ENCODE results near the gene SLC35E4. TPM values are rescaled to one million over a fixed set of nuclear protein-coding genes. Genes with fewer than 3 reads are reported as not detected.

SLC35E4 gene
- total and polyA plus RNA-seq, 8 donors = 1.8 to 3.8 (median 2.9) TPM

GRCh38 chr22:30640361-30640760 is 4.8 kb downstream of the SLC35E4 start:
- Histone ChIP-seq H3K27me3 (peaks cover 0 to 9% of the 10 kb centered on the region in 2 donors), H3K4me3 (no peak overlapping the region), H3K9me3 (no peaks in the 10 kb centered on the region), H3K4me1 (peaks cover 19 to 22% of the 10 kb centered on the region in 2 donors), H3K36me3 (no peaks in the 10 kb centered on the region), H3K27ac (no peak overlapping the region)
- DNase-seq (no peak), ATAC-seq (no peak)
- TF ChIP-seq, protein P1, sequence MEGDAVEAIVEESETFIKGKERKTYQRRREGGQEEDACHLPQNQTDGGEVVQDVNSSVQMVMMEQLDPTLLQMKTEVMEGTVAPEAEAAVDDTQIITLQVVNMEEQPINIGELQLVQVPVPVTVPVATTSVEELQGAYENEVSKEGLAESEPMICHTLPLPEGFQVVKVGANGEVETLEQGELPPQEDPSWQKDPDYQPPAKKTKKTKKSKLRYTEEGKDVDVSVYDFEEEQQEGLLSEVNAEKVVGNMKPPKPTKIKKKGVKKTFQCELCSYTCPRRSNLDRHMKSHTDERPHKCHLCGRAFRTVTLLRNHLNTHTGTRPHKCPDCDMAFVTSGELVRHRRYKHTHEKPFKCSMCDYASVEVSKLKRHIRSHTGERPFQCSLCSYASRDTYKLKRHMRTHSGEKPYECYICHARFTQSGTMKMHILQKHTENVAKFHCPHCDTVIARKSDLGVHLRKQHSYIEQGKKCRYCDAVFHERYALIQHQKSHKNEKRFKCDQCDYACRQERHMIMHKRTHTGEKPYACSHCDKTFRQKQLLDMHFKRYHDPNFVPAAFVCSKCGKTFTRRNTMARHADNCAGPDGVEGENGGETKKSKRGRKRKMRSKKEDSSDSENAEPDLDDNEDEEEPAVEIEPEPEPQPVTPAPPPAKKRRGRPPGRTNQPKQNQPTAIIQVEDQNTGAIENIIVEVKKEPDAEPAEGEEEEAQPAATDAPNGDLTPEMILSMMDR (IDR thresholded peaks at IDR 0.05) = no peak
- intact Hi-C loops (cut with DNase I) = no loop called here

- intact Hi-C loops (cut with DNase I) = no loop called here
- TF ChIP-seq, protein P1 (IDR thresholded peaks at IDR 0.05) = no peak
- no peak overlapping the region for H3K27ac ChIP-seq
- H3K9me3 ChIP-seq = no peaks in the 10 kb centered on the region
- peaks cover 0 to 9% of the 10 kb centered on the region in 2 donors for H3K27me3 ChIP-seq
- no peak for ATAC-seq
- peaks cover 16 to 19% of the 10 kb centered on the region in 2 donors for H3K4me1 ChIP-seq
- no peaks in the 10 kb centered on the region for H3K36me3 ChIP-seq
- no peak overlapping the region for H3K4me3 ChIP-seq
- no peak for DNase-seq
These were observed 5.4 kb downstream of the SLC35E4 start for GRCh38 chr22:30640839-30641430.

DNA sequence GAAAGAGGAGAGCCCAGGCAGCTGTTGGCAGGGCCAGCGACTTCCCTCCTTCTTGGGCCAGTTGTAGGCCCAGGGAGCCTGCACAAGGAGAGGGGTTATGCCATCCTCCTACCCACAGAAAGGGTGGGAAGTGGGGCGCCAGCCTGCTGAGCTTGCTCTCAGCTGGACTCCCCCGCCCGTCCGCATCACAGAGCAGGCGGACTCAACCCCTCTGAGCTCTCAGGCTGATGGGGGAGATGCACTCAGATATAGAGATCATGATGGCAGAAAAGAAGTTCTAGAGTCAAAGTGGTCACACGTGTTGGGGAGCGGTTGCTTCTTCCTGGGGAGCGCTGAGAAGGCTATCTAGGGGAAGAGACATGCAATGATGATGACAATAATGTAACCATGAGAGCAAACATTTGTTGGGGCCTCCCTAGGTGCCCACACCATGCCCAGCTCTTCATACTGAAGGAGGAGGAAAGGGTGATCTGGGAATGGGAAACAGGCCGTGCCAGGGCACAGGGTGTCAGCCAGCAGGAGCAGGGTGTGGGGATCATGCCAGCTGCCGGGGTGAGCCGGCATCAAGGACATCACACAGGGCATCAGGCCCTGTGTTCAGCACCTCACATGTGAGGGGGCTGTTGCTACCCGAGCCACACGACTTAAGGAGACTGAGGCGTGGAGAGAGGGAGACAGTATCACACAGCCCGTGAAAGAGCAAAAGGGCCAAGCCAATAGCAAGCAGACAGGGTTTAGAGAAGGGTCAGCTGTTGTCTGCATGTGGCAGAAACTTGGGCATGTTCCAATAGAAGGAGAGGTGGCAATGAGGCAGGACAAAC is 7.7 kb downstream of the SLC35E4 start:
- Histone ChIP-seq H3K36me3 (no peaks in the 10 kb centered on the region), H3K4me1 (no peaks in the 10 kb centered on the region), H3K4me3 (no peak overlapping the region), H3K27me3 (no peaks in the 10 kb centered on the region), H3K9me3 (no peaks in the 10 kb centered on the region), H3K27ac (no peak overlapping the region)
- TF ChIP-seq, protein P1 (IDR thresholded peaks at IDR 0.05) = no peak
- intact Hi-C loops (cut with DNase I) = no loop called here
- ATAC-seq (no peak), DNase-seq (no peak)

DNA sequence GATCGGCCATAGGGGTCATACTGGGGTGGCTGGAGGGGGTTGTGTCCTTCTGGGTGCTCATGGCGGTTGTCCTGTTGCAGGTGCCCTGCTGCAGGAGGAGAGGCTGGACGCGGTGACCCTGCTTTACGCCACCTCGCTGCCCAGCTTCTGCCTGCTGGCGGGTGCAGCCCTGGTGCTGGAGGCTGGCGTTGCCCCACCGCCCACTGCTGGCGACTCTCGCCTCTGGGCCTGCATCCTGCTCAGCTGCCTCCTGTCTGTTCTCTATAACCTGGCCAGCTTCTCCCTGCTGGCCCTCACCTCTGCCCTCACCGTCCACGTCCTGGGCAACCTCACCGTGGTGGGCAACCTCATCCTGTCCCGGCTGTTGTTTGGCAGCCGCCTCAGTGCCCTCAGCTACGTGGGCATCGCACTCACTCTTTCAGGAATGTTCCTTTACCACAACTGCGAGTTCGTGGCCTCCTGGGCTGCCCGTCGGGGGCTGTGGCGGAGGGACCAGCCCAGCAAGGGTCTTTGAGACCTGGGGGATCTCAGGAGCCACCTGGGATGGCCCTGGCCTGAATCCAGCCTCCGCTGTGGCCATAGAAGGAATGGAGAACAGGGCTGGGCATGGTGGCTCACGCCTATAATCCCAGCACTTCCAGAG is 11.1 kb downstream of the SLC35E4 start:
- ATAC-seq = no peak
- TF ChIP-seq, protein P1 (IDR thresholded peaks at IDR 0.05) = no peak
- intact Hi-C loops (cut with DNase I) = no loop called here
- no peaks in the 10 kb centered on the region for H3K27me3 ChIP-seq
- H3K4me1 ChIP-seq = peaks cover 3 to 14% of the 10 kb centered on the region in 2 donors
- no peaks in the 10 kb centered on the region for H3K9me3 ChIP-seq
- H3K36me3 ChIP-seq = no peaks in the 10 kb centered on the region
- H3K4me3 ChIP-seq = no peak overlapping the region
- DNase-seq = no peak
- H3K27ac ChIP-seq = no peak overlapping the region

DNA sequence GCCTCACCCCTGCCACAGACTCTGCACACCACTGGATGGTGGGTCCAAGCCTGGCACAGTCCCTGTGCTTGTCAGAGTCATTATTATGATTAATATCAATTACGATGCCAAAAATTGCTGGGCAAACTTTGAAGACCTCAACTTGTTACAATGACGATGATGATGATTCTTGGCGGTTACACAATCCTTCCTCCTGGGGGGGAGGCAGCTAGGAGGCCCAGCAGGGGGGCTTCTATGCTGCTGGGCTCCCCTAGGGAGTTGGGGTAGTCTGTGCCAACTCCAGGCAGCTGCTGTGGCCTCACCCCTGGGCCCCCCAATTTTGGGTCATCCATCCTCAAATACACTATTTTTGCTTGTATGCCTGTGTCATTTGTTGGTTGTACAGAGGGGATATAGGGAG is 12.0 kb downstream of the SLC35E4 start:
- Histone ChIP-seq H3K27ac (no peak overlapping the region), H3K27me3 (no peaks in the 10 kb centered on the region), H3K9me3 (no peaks in the 10 kb centered on the region), H3K36me3 (no peaks in the 10 kb centered on the region), H3K4me3 (no peak overlapping the region), H3K4me1 (peaks cover 3 to 14% of the 10 kb centered on the region in 2 donors)
- intact Hi-C loops (cut with DNase I) = no loop called here
- ATAC-seq (no peak), DNase-seq (no peak)
- TF ChIP-seq, protein P1 (IDR thresholded peaks at IDR 0.05) = no peak

Measured in left lung (tissue), 10 donors.